OCI-LY3 (cell line): Measurements from ENCODE around the gene TLR9.

Source experiments
- H2AFZ ChIP-seq: fragments of 200-600, 300-600 bp; shearing (Covaris generic); 2 replicates; pipeline ENCODE4 v1.6.0; 2014; ENCODE audit warnings: antibody characterized with exemption, low read depth, low read length
- H3K27ac ChIP-seq: fragments of 200-600, 300-600 bp; sonication (generic); 2 replicates; pipeline ENCODE4 v1.5.1; 2014; ENCODE audit warnings: mild to moderate bottlenecking, low read length, moderate library complexity, mixed read lengths
- H3K27me3 ChIP-seq: fragments of 200-600, 300-600 bp; sonication (generic); 2 replicates; pipeline ENCODE4 v1.6.1; 2014; ENCODE audit warnings: low read depth, low read length, mixed read lengths
- H3K36me3 ChIP-seq: fragments of 200-600, 300-600 bp; sonication (generic); replicated peaks from 2 replicates; pipeline ENCODE3; 2014; ENCODE audit warnings: low read depth, low read length, mixed read lengths
- H3K4me1 ChIP-seq: fragments of 300-600, 200-600 bp; sonication (generic); 2 replicates; pipeline ENCODE4 v1.6.1; 2014; ENCODE audit warnings: low read length, mixed read lengths
- H3K4me2 ChIP-seq: fragments of 200-600, 300-600 bp; sonication (generic); 2 replicates; pipeline ENCODE4 v1.6.1; 2014; ENCODE audit warnings: low read length, mixed read lengths
- H3K4me3 ChIP-seq: fragments of 300-600, 200-600 bp; sonication (generic); 2 replicates; pipeline ENCODE4 v1.5.1; 2014; ENCODE audit warnings: antibody characterized with exemption, mild to moderate bottlenecking, low read length, moderate library complexity
- H3K79me2 ChIP-seq: fragments of 300-600, 200-600 bp; shearing (Covaris generic); 2 replicates; pipeline ENCODE4 v1.6.1; 2014; ENCODE audit warnings: mild to moderate bottlenecking, low read length, mixed read lengths
- H3K9ac ChIP-seq: fragments of 300-600, 200-600 bp; shearing (Covaris generic); 2 replicates; pipeline ENCODE4 v1.6.0; 2014; ENCODE audit warnings: mild to moderate bottlenecking, low read length, moderate library complexity
- H3K9me3 ChIP-seq: fragments of 200-600, 300-600 bp; shearing (Covaris generic); 2 replicates; pipeline ENCODE4 v1.6.1; 2014; ENCODE audit warnings: low read length, mixed read lengths; ENCODE audit not compliant: insufficient read depth
- H4K20me1 ChIP-seq: fragments of 200-600, 300-600 bp; sonication (generic); 2 replicates; pipeline ENCODE4 v1.6.1; 2016; ENCODE audit warnings: low read length, mixed read lengths; ENCODE audit not compliant: insufficient read depth
- EZH2phosphoT487 ChIP-seq: fragments of 200-600 bp; shearing (Covaris generic); IDR thresholded peaks from 2 replicates; pipeline ENCODE4 v1.6.1; 2018; ENCODE audit warnings: antibody characterized with exemption, mixed run types, low read depth
- TF ChIP-seq, protein P1 (sequence below): fragments of 200-600, 300-600 bp; sonication (generic); IDR thresholded peaks from 2 replicates; pipeline ENCODE4 v1.5.1; 2014; ENCODE audit warnings: antibody characterized with exemption, low read length, low read depth

TLR9 gene

DNA sequence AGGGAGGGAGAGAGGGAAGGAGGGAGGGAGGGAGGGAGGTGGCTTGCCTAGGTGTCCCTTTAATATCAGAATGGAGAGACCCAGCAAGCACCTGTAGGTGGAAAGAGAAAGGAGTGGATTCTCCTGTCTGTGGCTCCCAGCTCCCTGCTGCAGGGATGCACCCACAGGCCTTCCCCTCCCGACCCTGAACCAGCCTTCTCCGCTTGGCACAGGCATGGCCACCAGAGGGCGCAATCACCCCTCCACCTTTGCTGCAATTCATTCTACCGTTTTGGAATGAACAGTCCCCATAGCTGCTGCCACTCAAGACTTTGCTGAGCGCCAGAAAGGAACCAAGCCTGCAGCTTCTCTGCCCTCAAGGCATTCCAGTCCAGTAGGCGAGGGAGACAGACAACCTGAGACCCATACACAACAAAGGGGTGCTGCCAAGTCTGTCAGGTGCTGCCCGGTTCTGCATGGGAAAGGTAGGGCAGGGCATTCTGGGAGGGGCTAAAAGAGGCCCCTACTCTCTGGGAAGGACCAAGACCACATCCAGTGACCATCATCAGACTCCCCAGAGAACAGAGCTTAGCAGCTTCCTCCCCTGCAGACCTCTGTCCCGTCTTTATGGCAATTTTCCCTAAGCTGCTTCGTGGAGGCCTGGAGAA, 4.9 kb downstream of the TLR9 start:
- peaks cover 38% of the 10 kb centered on the region for H4K20me1 ChIP-seq
- no peaks in the 10 kb centered on the region for H3K9me3 ChIP-seq
- no peak overlapping the region for H3K4me3 ChIP-seq
- peaks cover 62% of the 10 kb centered on the region for H3K79me2 ChIP-seq
- no peak overlapping the region for H3K9ac ChIP-seq
- TF ChIP-seq EZH2phosphoT487, result no peak
- TF ChIP-seq, protein P1, sequence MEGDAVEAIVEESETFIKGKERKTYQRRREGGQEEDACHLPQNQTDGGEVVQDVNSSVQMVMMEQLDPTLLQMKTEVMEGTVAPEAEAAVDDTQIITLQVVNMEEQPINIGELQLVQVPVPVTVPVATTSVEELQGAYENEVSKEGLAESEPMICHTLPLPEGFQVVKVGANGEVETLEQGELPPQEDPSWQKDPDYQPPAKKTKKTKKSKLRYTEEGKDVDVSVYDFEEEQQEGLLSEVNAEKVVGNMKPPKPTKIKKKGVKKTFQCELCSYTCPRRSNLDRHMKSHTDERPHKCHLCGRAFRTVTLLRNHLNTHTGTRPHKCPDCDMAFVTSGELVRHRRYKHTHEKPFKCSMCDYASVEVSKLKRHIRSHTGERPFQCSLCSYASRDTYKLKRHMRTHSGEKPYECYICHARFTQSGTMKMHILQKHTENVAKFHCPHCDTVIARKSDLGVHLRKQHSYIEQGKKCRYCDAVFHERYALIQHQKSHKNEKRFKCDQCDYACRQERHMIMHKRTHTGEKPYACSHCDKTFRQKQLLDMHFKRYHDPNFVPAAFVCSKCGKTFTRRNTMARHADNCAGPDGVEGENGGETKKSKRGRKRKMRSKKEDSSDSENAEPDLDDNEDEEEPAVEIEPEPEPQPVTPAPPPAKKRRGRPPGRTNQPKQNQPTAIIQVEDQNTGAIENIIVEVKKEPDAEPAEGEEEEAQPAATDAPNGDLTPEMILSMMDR, result peak; percentile 95
- H3K27me3 ChIP-seq, result no peaks in the 10 kb centered on the region
- peaks cover 14% of the 10 kb centered on the region for H3K4me1 ChIP-seq
- H3K36me3 ChIP-seq, result peaks cover 48% of the 10 kb centered on the region
- no peak overlapping the region for H2AFZ ChIP-seq
- H3K4me2 ChIP-seq, result no peak overlapping the region
- no peak overlapping the region for H3K27ac ChIP-seq

DNA sequence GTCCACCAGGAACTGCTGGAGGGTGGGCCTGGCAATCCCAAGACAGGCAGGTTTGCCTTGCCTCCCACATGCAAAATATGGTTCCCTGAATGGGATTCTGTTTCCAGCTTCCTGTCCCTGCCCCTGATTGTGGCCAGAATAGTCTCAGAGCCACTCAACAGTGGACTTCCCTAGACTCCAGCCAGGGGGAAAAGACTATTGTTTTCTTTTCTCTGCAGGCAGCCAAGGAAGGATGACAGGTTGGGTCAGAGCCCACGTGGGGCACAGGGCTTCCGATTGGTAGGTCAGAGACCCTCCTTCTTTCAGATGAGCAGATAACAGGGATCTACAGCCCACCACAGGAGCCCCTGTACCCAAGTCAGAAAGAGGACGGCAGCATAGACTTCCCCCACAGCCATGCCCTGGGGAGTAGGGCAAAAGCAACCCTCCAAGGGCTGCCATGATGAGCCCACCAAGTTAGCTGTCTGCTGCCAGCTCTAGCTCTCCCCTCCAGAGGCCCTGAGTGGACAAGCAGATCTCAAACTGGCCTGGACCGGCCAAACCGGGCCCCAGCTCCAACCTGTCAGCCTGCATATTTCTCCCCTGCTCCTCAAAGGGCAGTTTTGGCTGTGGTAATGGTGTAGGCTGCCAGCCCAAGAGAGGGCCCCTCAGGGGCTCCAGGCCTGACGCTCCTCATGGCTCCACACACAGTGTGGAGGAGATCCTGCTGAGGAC, 6.4 kb downstream of the TLR9 start:
- peaks cover 7% of the 10 kb centered on the region for H3K4me1 ChIP-seq
- TF ChIP-seq, protein P1, result no peak
- TF ChIP-seq EZH2phosphoT487, result no peak
- H3K36me3 ChIP-seq, result peaks cover 55% of the 10 kb centered on the region
- no peak overlapping the region for H3K4me2 ChIP-seq
- no peak overlapping the region for H3K9ac ChIP-seq
- peaks cover 49% of the 10 kb centered on the region for H3K79me2 ChIP-seq
- H3K9me3 ChIP-seq, result no peaks in the 10 kb centered on the region
- no peak overlapping the region for H2AFZ ChIP-seq
- H4K20me1 ChIP-seq, result peaks cover 38% of the 10 kb centered on the region
- no peaks in the 10 kb centered on the region for H3K27me3 ChIP-seq
- H3K4me3 ChIP-seq, result no peak overlapping the region
- H3K27ac ChIP-seq, result no peak overlapping the region

DNA sequence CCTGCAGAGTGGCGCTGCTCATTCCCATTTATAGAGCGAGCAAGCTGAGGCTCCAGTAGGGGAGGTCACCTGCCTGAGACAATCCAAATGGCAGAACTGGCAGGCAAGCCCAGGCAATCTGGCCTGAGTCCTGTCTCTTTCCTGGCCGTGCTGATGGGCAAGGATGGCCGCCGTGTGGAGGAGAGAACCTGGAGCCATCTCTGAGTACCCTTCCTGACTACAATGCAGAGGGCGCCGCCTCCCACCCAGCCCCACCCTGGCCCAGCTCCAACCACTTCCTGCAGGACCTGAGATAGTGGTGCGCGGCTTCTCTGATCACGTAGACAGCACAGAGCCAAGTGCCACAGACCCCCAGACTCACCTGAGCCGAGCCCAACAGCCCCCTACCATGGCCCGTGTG, 7.0 kb downstream of the TLR9 start:
- Histone ChIP-seq H3K9me3 (no peaks in the 10 kb centered on the region), H3K79me2 (peaks cover 42% of the 10 kb centered on the region), H3K4me2 (no peak overlapping the region), H3K4me1 (peaks cover 4% of the 10 kb centered on the region), H3K4me3 (no peak overlapping the region), H2AFZ (no peak overlapping the region), H4K20me1 (peaks cover 32% of the 10 kb centered on the region), H3K9ac (no peak overlapping the region), H3K27ac (no peak overlapping the region), H3K36me3 (peaks cover 55% of the 10 kb centered on the region), H3K27me3 (no peaks in the 10 kb centered on the region)
- TF ChIP-seq EZH2phosphoT487, result no peak
- TF ChIP-seq, protein P1, result no peak

GRCh38 chr3:52218026-52218425, 7.4 kb downstream of the TLR9 start:
- Histone ChIP-seq H3K4me2 (no peak overlapping the region), H3K36me3 (peaks cover 53% of the 10 kb centered on the region), H3K4me1 (peaks cover 4% of the 10 kb centered on the region), H3K9me3 (no peaks in the 10 kb centered on the region), H3K27me3 (no peaks in the 10 kb centered on the region), H3K9ac (no peak overlapping the region), H3K4me3 (no peak overlapping the region), H4K20me1 (peaks cover 32% of the 10 kb centered on the region), H3K27ac (no peak overlapping the region), H3K79me2 (peaks cover 38% of the 10 kb centered on the region), H2AFZ (no peak overlapping the region)
- TF ChIP-seq EZH2phosphoT487, result no peak
- TF ChIP-seq, protein P1, result no peak
